GM10266 (cell line): ENCODE measurements around the gene TMIGD1.
A peak's percentile ranks its signal among the peaks of the same experiment; 100 is the strongest.

Experiments
- DNase-seq: peaks from one replicate; pipeline ENCODE4 v3.0.0; 2012; ENCODE audit errors: extremely low spot score
- CTCF ChIP-seq: IDR thresholded peaks from 2 replicates; pipeline ENCODE4 v1.5.1; 2012; ENCODE audit warnings: mild to moderate bottlenecking, low read depth; ENCODE audit not compliant: control insufficient read depth, insufficient read depth; ENCODE audit errors: missing control alignments

TMIGD1 gene

DNA sequence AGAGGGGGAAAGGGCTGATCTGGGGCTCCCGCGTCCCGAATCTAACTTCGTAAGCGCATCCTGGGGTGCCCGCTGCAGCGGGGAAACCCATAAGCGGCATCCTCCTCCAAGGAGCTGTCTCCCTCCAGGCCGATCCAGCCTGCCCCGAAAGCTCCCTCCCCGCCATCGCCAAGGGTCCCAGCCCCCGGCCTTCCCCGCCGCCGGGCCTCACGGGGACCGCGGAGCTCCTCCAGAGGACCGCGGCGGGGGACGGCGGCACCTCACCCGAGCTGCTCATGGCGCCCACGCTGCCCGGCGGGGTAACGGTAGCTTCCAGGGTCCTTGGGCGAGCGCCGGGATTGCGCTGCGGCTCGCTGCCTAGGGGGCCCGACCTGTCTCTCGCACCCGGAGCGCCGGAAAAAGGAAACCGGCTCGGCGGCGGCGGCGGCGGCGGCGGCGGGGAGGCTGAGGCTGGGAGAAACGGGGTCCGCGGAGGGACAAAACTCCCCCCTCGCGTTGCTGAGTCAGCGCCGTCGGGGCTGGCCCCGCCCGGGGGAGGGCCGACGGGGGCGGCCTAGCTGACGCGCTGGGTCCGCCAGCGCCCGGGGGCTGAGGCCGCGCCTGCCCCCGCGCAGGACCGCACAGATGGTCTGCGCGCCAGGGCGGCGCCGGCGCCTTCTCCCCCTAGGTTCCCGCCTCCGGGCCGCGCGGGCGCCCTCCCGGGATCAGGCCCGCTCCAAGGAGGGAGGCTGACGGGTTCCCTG lies 42.1 kb downstream of the TMIGD1 start, which contains the start of gene BLMH:
BLMH (minus strand) TSS at position 402 of the 743 bp plus-strand sequence; CDS start at position 277, 125 bp downstream.
- DNase-seq = peak; percentile 95
- TF ChIP-seq CTCF = no peak

- DNase-seq = peak; percentile 62
- TF ChIP-seq CTCF = no peak
Observed at GRCh38 chr17:30290696-30291542, 42.9 kb downstream of the TMIGD1 start.

- no peak for TF ChIP-seq CTCF
- no peak for DNase-seq
Observed at GRCh38 chr17:30290077-30290476, 43.8 kb downstream of the TMIGD1 start.

DNA sequence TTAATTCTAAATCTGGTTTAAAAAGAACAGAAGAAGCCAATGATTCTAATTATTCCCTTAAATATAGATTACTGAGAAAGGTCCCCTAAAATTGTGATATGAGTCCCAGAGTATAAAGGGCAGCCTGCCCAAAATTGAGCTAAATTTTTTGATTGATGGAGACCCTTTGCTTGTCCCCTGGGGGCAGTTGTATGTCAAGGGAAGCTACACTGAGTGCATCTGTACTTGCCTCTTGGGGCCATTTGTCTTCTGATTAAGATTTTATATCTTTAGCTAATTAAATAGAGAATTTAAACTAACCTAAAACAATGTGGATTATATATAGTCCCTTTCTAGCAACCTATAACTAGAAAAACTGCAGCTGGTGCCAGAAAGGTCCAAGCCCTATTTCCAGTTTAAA lies 54.7 kb downstream of the TMIGD1 start:
- DNase-seq = no peak
- TF ChIP-seq CTCF = no peak

GRCh38 chr17:30278032-30278431 lies 55.8 kb downstream of the TMIGD1 start:
- peak; percentile 28 for TF ChIP-seq CTCF
- no peak for DNase-seq

DNA sequence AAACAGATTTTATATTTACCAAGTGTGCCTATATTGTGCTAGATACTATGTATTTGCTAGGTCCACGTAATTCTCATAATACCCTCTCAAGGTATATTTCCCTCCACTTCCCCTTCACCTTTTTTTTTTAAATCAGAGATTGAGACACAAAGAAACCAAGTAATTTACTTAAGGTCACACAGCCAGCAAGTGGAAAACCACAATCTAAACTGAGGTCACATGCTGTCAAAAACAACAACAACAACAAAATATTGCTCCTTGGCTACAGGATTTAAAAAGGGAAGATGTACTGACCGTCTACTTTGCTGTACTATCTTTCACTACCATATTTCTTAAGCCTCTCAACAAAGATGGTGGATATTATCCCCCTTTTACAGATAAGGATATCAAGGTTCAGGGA lies 57.9 kb downstream of the TMIGD1 start:
- TF ChIP-seq CTCF = no peak
- no peak for DNase-seq

DNA sequence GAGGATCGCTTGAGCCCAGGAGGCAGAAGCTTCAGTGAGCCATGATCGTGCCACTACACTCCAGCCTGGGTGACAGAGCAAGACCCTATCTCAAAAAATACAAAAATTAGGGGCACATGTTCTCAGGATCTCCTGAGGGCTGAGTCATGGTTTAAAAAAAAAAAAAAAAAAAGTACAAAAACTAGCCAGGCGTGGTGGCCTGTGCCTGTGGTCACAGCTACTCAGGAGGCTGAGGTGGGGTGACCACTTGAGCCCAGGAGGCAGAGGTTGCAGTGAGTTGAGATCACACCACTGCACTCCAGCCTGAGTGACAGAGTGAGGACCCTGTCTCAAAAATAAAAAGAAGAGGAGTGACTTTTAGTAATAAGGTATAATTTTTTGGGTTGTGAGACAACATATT lies 59.0 kb downstream of the TMIGD1 start:
- no peak for TF ChIP-seq CTCF
- no peak for DNase-seq
